Body of pancreas (tissue), 4 donors: ENCODE data around the gene RNF166.

ENCODE experiments used
- CTCF ChIP-seq, 7 experiments: fragments of 450-650 bp in 4 of 7; fragments of 200-600 bp in 3 of 7; sonication (generic) in 3 of 7; IDR thresholded peaks; one replicate each; pipeline ENCODE4 v1.5.1; 2016 to 2019; ENCODE audit warnings: antibody characterized with exemption in 7 of 7
- POLR2A ChIP-seq, 3 donors: fragments of 450-650 bp; IDR thresholded peaks; one replicate each; pipeline ENCODE4 v1.6.1; 2016; ENCODE audit warnings: antibody characterized with exemption in 3 of 3, mild to moderate bottlenecking in 2 of 3

- TF ChIP-seq CTCF (IDR thresholded peaks at IDR 0.05), result no peak
- no peak for TF ChIP-seq POLR2A (IDR thresholded peaks at IDR 0.05)
Measured at GRCh38 chr16:88692861-88693260, 13.3 kb downstream of the RNF166 start.
